8988T (cell line): Measurements from ENCODE around the gene MORC1.
"Not testable (repeated sequence)": the region's sequence is repeated elsewhere in the genome, so short reads cannot be mapped to it uniquely, and the experiment has no call there.

Experiments
- DNase-seq: peaks from one replicate; pipeline ENCODE4 v3.0.0; 2011

MORC1 gene

GRCh38 chr3:109095166-109095565, 22.8 kb downstream of the MORC1 start:
- no peak for DNase-seq

- DNase-seq: no peak
Measured at GRCh38 chr3:109093561-109093960, 24.4 kb downstream of the MORC1 start.

DNA sequence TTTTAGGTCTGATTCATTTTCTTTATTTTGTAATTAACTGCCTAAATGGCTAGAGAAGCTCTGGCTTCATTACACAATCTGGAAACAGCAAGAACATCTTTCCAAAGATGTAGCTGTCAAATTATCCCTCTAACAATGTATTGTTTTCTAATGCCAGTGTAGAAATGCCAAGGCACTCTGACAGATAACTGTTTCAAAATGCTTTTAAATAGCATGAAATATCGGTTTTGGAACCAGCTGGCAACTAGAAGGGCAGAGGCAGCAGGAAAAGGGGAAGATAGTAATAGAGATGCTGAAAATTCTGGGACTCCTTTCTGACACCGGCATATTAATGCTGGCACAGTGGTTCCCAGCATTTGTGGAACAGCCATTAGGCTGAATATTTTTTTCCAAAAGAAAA, 26.1 kb downstream of the MORC1 start:
- DNase-seq: no peak

DNA sequence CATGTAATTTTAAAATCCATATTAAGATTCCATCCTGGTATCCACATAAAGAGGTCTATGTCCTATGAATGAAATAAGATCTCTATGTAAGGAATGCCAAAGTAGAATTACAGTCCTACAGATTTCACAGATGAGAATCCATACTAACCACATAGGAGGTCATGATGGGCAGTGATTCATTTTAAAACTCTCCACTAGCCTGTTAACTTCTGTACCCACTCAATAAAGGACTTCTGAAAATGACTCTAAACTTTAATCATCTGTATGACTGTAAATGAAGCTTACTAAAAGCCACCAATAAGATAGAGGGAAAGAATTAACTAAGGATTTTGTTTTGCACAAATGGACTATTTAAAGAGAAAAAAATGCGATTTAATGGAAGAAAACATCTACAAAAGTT, 28.7 kb downstream of the MORC1 start:
- DNase-seq: no peak

- DNase-seq: no peak
Measured at GRCh38 chr3:109081746-109082510, 36.0 kb downstream of the MORC1 start.

DNA sequence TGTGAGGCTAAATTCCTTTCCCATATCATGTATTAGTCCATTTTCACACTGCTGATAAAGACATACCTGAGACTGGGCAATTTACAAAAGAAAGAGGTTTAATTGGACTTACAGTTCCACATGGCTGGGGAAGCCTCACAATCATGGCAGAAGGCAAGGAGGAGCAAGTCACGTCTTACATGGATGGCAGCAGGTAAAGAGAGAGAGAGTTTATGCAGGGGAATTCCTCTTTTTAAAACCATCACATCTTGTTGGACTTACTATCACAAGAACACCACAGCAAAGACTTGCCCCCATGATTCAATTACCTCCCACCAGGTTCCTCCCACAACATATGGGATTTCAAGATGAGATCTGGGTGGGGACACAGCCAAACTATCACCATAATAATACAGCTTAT, 37.8 kb downstream of the MORC1 start:
- DNase-seq: not testable (repeated sequence)

- no peak for DNase-seq
Measured at GRCh38 chr3:109073116-109073515, 44.8 kb downstream of the MORC1 start.

GRCh38 chr3:109072194-109072593, 45.7 kb downstream of the MORC1 start:
- DNase-seq: no peak

DNA sequence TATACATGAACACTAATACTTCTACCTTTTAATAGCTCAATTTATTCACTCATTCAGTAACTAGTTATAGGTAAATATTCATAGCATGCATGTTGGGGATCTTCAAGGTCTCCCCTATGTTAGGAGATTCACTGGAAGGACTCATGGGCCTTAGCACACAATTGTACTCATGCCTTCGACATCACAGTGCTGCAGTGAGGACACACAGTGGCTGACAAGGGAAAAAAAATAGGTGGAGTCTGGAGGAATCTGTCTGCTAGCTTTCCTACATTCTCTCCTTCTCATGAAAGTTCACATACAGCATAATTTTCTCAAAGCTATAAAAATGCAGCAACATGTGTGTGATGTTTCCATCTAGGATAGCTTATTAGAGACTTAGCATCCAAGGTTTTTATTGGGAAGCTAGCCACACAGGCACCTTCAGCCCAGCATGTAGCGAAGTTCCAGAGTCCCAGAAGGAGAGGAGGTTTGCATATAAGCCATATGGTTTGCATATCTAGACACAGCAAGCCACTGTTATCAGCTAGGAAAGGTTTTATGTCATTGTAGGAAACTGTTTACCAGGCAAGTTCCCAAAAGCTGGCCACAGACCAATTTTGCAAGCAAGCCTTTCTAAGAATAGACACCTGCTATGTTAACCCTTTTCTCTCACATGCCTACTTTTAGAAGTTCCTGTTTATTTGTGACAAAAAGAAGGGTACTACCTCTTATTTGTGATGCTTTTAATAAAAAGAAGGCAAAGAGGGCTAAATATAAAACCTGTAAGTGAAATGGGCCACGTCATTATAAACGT, 46.4 kb downstream of the MORC1 start:
- no peak for DNase-seq

- DNase-seq: no peak
Measured at GRCh38 chr3:109070211-109070610, 47.7 kb downstream of the MORC1 start.

GRCh38 chr3:109066864-109067263, 51.1 kb downstream of the MORC1 start:
- DNase-seq: no peak

- no peak for DNase-seq
Measured at GRCh38 chr3:109059264-109059663, 58.7 kb downstream of the MORC1 start.

DNA sequence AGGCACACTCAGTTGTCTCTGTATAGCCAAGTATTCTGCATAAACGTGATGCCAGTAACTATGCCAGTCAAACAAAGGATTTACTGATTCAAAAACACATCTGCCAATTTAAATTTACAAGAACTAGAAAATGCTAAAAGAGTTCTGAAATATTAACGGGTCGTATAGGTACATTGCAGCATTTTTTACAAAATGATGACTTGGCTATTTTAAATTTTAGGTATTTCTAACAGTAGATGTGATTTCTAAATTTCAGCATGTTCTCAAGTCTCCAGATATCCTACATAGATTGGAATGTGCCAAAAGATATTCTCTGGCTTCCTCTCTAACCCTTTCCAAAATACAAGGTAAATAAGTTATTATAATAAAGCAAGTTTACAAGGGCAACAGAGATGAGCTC, 60.3 kb downstream of the MORC1 start:
- no peak for DNase-seq

GRCh38 chr3:109057056-109057455, 60.9 kb downstream of the MORC1 start:
- DNase-seq: no peak

- no peak for DNase-seq
Measured at GRCh38 chr3:109050591-109051167, 67.3 kb downstream of the MORC1 start.

- no peak for DNase-seq
Measured at GRCh38 chr3:109047366-109047765, 70.6 kb downstream of the MORC1 start.

DNA sequence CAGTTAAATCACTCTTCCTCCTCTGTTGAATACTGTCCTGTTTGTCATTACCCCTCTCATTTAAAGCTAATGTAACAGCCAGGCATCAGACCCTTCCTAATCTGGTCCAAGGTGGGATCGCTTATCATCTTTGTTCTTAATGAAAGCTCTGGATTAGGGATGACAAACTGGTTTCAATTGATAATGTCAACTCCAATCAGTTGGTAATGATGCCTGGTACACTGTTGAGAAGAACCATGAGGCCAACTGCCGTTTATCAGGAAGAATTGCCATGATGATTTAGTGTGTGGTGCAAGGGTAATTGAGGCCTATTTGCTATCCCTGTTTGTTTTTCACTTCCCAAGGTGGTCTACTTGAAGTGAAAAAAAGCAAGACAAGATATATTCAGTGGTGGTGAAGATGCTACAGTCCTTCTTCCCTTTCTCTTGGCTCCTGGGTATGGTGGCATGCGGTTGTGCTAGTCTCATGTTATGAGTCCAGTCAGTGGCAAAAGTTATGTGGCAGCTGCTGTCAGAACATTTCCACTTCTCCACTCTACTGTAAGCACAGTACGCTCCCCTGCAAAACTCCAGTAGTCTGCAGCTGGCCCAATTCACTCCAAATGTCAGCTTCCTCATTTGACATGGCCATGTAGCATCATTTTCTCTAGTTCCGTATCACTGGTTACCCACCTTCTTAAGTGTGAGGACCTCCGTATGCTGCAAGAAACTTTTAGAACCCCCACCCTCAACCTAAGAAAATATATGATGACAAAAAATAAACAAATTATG, 72.5 kb downstream of the MORC1 start:
- DNase-seq: no peak

- no peak for DNase-seq
Measured at GRCh38 chr3:109035082-109035481, 82.9 kb downstream of the MORC1 start.

GRCh38 chr3:109033000-109033660, 84.8 kb downstream of the MORC1 start:
- no peak for DNase-seq

DNA sequence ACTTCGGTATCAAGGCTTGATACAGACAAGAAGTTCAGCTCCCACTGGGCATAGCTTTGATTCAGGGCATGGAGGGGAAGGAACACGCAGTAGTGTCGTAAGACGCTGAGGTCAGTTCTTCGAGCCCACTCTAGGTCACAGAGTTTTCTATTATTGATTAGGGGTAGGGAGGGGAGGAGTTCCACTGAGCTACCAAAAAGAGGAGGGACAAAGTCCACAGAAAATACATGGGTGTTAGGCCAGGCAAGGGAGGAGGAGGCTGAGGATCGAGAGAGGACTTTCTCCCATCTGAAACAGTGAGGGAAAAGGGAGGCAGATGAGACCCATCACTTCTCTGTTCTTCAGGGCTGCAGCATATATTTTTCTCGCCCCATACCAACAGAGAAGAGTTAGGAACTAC, 89.2 kb downstream of the MORC1 start:
- no peak for DNase-seq

- no peak for DNase-seq
Measured at GRCh38 chr3:109026821-109027220, 91.1 kb downstream of the MORC1 start.

GRCh38 chr3:109025896-109026295, 92.0 kb downstream of the MORC1 start:
- no peak for DNase-seq
